ENCODE data around the gene DUSP12.
"Not testable (repeated sequence)": the region's sequence is repeated elsewhere in the genome, so short reads cannot be mapped to it uniquely, and the experiment has no call there.

The DUSP12 gene

DNA sequence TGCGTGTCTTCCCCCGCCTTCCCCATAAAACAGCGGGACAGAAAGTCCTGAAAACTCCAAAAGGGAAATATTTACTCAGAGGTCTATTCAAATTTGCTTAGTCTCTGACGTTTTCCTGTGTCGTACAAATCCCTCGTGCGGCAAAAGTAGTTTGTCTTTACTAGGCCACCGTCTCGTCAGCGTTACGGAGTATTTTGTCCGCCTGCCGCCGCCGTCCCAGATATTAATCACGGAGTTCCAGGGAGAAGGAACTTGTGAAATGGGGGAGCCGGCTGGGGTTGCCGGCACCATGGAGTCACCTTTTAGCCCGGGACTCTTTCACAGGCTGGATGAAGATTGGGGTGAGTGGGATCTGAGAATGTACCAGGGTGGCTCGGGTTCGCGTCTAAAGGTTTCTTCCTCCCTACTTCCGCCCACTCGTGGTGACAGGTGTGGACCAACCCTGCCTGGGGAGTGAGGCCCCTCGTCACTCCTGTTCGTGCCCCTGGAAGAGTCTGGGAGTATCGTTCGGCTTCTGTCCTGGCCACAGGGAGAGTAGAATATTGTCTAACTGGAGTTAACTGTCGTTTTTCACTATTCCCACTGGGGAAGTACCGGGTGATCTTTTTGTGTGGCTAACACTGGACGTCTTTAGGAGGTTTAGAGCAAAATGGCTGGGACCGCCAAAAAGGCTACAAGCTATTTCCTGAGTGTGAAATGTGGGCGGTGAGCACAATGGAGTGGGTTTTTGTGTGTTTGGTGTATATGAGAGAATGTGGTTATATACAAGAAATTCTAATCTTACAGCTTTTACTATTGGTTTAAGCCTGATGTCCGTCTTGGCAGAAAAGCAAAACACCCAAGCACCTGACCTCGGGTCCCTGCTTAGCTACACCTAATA lies 16.8 kb downstream of the DUSP12 start, which contains the start of gene ATF6:
Gene ATF6 (plus strand): TSS at position 219 of the 880 bp plus-strand sequence. CDS start 41 bp downstream, at position 260.
- in situ Hi-C loops (cut with HindIII; ENCODE audit: low sequenced_read_pairs): no loop called here

DNA sequence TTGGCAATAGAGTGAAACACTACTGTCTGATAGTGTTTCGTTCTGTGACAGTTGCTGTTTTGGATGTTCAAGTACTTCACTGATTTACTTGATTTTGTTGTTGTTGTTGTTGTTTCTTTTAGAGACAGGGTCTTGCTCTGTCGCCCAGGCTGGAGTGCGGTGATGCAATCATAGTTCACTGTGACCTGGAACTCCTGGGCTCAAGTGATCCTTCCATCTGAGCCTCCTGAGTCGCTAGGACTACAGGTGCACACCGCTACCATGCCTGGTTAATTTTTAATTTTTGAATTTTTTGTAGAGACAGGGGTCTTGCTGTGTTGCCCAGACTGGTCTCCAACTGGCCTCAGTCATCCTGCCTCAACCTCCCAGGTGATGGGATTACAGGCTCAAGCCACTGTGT lies 18.9 kb downstream of the DUSP12 start:
- in situ Hi-C loops (cut with HindIII; ENCODE audit: low sequenced_read_pairs): no loop called here

DNA sequence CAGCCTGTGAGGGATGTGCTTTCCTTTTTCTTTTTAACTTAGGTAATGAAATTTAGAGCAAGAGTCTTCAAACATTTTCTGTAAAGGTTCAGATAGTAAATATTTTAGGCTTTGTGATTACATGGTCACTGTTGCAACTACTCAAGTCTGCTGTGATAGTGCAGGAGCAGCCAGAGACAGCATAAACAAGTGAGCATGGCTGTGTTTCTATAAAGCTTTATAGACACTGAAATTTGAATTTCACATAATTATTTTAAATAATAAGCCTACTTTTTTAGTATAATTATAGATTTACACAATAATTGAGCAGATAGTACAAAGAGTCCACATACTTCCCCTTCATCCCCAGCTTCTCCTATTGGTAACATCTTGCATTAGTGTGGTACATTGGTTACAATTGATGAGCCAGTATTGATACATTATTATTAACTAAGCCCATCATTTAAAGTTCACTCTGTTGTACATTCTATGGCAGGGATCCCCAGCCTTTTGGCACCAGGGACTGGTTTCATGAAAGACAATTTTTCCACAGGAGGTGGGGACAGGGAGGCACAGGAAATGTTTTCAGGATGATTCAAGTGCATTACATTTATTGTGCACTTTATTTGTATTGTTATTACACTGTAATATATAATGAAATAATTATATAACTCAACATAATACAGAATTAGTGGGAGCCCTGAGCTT lies 19.5 kb downstream of the DUSP12 start:
- in situ Hi-C loops (cut with HindIII; ENCODE audit: low sequenced_read_pairs): no loop called here

DNA sequence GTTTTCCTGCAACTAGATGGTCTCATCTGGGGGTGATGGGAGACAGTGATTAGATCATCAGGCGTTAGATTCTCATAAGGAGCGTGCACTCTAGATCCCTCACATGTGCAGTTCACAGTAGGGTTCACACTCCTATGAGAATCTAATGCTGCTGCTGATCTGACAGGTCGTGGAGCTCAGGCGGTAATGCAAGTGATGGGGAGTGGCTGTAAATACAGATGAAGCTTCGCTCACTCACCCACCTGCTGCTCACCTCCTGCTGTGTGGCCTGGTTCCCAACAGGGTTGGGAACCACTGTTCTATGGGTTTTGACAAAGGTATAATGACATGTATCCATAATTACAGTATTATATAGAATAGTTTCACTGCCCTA lies 20.1 kb downstream of the DUSP12 start:
- in situ Hi-C loops (cut with HindIII; ENCODE audit: low sequenced_read_pairs): not testable (repeated sequence)

DNA sequence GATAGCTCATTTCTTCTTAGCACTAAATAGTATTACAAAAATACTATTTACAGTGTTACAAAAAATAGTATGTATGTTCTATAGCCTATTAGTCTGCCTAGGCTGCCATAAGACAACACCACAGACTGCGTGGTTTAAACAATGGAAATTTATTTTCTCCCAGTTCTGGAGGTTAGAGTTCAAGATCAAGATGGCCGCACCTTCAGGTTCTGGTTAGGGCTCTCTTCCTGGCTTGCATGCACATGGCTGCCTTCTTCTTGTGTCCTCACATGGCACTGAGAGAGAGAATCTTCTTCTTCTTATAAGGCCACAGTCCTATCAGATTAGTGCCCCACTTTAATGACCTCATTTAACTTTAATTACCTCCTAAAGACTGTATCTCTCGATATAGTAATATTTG lies 20.7 kb downstream of the DUSP12 start:
- in situ Hi-C loops (cut with HindIII; ENCODE audit: low sequenced_read_pairs): no loop called here

DNA sequence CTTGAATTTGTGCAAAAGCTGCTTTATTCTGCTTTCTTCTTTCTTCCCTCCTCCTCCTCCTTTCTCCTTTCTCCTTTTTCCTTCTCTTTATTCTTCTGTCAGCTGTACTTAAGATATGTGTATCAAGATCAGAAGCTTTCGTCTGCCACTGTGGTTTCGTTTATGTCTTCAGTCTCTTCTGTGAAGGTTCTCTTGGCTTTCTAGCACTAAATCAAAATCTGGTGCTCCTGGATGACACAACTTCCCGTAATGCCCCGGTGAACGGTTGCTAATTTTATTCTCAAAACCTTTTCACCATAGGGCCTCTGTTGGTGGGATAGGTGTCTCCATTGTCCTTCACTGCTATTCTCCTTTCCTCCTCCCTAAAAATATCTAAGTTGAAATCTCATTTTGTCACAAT lies 21.6 kb downstream of the DUSP12 start:
- in situ Hi-C loops (cut with HindIII; ENCODE audit: low sequenced_read_pairs): no loop called here

DNA sequence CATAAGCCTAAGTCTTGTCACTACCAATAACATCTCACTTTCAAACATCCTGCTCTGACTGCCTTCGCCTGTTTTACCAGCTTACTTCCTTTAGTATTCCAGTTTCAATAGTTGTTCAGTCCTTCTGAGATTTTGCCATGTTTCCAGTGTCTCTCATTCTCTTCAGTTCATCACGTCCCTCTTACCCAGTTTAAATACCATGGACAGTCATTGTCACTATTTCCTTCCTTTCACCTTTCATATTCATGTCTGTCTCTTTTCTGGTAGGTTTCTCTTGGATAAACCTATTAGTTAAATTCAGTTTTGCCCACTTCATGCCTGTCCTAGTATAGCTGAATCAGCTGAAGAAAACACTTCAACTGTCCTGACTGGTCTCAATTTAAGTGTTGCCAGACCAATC lies 22.4 kb downstream of the DUSP12 start:
- in situ Hi-C loops (cut with HindIII; ENCODE audit: low sequenced_read_pairs): no loop called here

DNA sequence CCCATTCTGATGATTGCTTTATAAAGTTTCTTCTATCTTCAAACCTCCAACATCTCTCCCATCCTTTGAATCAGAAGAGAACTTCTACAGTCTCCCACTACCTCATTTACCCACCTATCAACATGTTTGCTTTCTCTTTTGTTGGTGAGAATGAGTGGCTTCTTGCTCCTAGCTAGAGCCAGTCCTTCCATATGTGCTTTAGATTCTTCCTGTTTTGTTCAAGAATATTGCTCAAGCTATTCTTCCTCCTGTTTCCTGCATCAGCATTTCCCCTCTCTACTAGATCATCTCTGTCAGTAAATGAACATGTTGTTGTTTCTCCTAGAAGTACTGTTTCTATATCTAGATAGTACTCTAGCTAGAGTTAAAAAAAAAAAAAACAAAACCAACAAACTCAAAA lies 22.8 kb downstream of the DUSP12 start:
- in situ Hi-C loops (cut with HindIII; ENCODE audit: low sequenced_read_pairs): no loop called here

DNA sequence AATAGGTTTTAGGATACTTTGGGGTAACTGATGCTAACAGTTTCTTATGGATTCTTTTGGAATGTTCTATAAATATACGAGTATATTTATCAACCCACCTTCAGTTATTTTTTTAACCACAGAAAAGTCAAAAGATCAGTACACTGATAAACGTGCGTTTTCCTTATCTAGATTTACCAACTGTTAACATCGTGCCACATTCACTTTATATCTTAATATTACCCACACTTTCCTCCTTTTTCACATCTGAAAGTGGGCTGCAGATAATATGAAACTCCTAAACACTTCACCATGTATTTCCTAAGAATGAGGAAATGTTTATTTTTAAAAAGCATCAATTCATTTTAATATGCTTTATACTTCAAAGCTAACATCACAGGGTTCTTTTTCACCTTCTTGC lies 24.2 kb downstream of the DUSP12 start:
- in situ Hi-C loops (cut with HindIII; ENCODE audit: low sequenced_read_pairs): no loop called here

DNA sequence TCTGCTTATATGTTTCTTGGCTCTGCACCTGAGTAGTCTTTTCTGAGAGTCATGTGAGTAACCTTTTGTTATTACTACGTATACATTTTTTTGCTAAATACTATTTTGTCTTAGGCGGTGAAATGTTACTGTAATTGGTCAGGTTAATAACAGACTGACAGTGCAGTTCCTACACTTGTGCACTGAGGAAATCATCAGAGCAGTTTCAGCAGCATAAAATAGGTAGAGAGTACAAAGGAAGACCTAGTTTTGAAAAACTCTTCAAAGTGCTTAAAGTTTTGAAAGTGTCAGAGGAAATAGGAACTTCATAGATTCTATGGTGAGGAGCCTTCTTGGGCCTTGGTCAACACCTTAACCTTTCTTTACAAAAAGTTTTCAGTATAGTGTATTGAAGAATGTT lies 27.7 kb downstream of the DUSP12 start:
- in situ Hi-C loops (cut with HindIII; ENCODE audit: low sequenced_read_pairs): no loop called here

DNA sequence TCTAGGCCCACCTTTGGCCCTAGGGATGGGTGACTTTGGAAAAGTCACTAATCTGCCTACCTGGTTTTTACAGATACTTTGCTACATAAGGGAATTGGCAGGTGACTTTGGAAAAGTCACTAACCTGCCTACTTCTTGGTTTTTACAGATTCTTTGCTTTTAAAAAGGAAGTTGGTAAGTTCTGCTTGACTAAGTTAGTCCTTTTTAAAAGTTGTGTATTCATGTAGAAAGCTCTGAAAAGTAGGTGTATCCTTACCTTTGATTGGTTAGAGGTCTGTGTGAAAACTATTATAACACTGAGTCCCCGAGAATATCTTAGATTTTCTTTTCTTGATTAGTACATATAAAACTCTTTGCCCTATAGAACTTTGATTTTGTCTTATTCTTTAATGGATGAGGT lies 28.9 kb downstream of the DUSP12 start:
- in situ Hi-C loops (cut with HindIII; ENCODE audit: low sequenced_read_pairs): no loop called here

DNA sequence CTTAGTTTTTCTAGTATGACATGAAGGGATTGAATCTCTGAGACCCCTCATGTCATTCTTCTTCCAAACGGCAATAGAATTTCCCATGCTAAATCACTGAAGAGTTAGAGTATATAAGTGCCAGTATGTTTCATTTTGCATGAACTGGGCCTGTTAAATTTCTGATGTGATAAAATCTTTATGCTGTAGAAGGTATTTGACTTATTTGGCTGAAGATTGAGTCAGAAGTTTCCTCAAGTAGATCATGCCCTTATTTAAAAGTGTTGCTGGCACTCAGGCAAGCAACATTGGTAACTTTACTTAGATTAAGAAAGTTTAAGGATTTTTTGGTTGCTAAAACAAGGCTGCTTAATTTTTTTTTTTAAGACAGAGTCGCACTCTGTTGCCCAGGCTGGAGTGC lies 29.8 kb downstream of the DUSP12 start:
- in situ Hi-C loops (cut with HindIII; ENCODE audit: low sequenced_read_pairs): no loop called here

DNA sequence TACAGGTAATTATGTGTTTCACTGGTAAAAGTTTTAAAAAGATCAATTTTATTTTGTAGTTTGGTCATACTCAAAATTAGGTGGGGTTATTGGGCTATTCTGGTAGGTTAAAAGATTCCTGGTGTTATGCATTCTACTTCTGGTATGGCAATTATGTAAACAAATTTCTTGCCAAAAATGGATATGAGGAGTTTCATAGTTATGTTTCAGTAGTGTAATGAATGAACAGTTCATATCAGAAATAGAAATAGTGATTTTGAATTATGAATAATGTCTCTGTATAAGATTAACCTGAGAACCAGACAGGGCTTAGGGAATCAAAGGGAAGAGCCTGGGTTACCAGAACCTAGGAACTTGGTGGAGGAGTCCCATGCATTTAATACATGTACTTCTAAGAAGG lies 32.4 kb downstream of the DUSP12 start:
- in situ Hi-C loops (cut with HindIII; ENCODE audit: low sequenced_read_pairs): no loop called here

DNA sequence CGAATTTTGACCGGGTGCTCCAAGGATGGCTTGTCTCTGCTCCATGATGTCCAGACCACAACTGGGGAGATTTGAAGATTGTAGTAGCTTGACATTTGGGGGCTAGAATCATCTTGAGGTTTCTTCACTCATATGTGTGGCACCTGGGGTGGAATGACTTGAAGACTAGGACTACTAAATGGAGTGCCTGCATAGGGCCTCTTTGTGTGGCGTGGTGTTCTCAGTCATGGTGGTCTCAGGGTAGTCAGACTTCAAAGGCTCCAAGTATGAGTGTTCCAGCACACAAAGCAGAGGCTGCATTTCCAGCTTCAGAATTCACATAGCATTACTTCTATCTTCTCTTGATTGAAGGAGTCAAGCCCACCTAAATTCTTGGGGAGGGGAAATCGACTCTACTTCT lies 33.3 kb downstream of the DUSP12 start:
- in situ Hi-C loops (cut with HindIII; ENCODE audit: low sequenced_read_pairs): no loop called here

DNA sequence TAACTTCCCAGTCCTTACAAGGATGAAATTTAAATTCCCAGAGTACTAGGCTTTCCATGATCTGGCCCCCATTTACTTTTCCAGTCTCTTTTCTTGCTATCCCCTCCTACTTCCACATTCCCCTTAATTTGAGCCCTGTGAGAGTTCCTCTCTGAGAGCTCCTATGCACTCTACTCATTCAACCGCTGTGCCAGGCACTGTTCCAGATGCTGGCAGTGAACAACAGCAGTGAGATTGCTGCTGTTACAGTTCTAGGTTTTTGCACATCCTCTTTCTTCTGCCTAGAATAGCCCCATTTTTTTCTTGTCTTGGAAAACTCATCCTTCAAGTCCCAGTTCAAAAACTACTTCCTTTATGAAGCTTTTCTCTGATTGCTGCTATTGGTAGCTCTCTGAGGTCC lies 35.4 kb downstream of the DUSP12 start:
- in situ Hi-C loops (cut with HindIII; ENCODE audit: low sequenced_read_pairs): no loop called here

DNA sequence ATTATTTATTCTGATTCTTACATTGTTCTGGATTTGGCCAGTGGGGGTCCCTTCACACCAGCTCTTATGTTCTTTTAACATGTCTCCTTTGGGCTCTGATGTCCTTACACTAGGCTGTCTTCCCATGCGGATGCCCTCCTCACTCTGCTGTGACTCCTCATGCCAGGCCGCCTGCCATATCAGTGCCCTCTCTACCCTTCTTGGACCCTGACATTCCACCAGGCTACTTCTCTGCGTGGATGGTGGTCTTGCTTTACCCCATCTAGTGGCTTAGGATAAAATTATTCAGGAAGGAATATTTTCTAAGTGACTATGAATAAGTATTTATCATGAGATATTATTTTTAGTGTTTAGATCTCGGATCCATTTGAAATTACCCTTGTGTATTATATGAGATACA lies 37.8 kb downstream of the DUSP12 start:
- in situ Hi-C loops (cut with HindIII; ENCODE audit: low sequenced_read_pairs): no loop called here

DNA sequence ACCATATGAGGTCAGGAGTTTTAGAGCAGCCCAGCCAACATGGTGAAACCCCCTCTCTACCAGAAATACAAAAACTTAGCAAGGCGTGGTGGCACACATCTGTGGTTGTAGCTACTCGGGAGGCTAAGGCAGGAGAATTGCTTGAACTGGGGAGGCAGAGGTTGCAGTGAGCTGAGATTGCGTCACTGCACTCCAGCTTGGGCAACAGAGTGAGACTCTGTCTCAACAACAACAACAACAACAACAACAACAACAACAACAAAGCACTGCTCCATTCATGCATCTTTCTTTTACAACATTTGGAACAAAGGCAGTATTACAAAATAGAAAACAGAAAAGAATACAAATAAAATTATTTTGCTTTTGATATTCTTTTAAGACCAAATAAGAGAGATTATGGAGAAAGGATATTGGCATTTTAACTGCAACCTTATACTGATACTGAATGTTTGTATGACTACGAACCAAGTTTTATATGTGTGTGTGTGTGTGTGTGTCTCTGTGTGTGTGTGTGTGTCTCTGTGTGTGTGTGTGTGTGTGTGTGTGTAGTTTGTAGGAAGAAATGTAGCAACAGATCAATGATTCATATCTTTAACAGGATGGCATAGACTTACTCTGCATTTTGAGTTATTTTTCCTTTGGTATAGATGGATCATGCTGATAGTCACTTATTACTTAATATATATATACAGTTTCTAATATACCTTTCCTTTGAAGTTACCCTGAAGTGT lies 41.2 kb downstream of the DUSP12 start:
- in situ Hi-C loops (cut with HindIII; ENCODE audit: low sequenced_read_pairs): no loop called here

DNA sequence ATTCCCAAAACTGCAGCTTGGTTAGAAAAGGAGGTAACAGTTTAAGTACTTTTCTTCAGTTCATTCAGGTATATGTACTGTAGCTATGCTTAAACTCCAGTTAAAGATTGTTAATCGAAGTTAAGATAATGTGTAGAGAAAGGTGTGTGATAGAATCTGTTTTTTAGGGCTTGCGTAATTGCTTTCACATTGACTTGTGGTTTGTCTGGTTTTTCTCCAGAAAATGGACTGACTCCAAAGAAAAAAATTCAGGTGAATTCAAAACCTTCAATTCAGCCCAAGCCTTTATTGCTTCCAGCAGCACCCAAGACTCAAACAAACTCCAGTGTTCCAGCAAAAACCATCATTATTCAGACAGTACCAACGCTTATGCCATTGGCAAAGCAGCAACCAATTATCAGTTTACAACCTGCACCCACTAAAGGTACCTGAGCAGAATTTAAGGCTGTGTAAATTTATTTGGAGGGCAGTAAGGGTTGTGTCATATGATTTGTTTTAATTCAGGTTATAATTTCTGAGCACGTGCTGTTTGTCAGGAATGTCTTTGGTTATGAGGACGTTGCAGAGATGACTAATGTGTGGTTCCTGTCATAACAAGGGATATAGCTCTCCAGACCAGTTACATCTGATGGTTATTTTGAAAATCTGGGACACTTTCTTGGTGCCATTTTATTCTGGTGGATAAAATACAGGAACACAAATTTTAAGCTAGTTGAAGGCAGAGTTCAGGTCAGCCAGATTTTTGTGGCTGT lies 42.5 kb downstream of the DUSP12 start:
- in situ Hi-C loops (cut with HindIII; ENCODE audit: low sequenced_read_pairs): no loop called here

DNA sequence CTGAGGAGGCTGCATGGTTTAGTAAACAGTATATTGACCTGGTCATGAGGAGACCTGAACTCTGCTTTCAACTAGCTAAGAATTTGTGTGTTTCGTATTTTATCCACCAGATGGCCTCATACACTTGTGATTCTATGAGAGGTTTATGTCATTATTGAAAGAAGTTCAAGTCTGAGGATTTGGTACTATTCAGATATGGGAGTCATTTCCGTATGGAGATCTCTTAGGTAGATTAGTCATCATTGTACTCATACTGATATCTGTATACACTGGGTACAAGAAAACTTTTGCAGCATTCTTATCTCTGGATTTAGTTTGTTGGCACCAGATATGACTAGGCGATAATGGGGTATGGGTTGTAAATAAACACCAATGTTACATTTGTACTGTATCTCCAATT lies 43.2 kb downstream of the DUSP12 start:
- in situ Hi-C loops (cut with HindIII; ENCODE audit: low sequenced_read_pairs): no loop called here

DNA sequence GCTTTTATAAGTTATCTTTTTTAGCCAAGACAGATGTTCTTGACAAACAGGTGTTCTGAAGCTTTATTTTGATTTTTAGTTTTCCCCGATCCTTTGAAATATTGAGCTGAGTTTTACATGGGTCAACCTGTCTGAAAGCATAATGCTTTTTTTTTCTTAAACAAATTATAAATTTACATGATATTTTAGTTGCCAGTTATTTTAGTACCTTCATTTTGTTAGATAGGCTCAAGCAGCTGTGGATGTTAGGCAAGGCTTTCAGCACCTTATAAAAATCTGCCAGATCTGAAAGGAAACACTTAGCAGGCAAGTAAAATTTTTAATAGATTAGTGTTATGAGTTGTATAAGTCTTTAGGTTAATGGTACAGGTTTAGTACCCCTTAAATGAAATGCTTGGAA lies 50.2 kb downstream of the DUSP12 start:
- in situ Hi-C loops (cut with HindIII; ENCODE audit: low sequenced_read_pairs): loop anchor here (25.0 kb wide), 1 partner anchor 238 kb away; no protein-coding TSS in a partner anchor

DNA sequence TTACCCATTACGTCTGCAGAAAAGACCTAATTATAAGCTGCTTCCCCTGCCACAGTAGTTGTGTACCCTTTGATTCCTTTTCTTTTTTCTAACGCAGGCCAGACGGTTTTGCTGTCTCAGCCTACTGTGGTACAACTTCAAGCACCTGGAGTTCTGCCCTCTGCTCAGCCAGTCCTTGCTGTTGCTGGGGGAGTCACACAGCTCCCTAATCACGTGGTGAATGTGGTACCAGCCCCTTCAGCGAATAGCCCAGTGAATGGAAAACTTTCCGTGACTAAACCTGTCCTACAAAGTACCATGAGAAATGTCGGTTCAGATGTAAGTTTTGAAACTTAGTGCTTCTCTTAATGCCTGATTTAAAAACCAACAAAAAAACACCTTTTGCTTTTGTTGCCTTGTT lies 52.4 kb downstream of the DUSP12 start:
- in situ Hi-C loops (cut with HindIII; ENCODE audit: low sequenced_read_pairs): loop anchor here (25.0 kb wide), 1 partner anchor 235 kb away; no protein-coding TSS in a partner anchor
